Colon (tissue), 2 donors: ENCODE data around the gene RAB8B.
"Not testable (repeated sequence)": the region's sequence is repeated elsewhere in the genome, so short reads cannot be mapped to it uniquely, and the experiment has no call there.

Experiments
- FAIRE-seq: peaks from 2 replicates; lab custom pipeline; 2012; peaks lifted over from hg19 to GRCh38; lab: Jason Lieb, UNC
- donor health status: control.
- donor health status: control.

Gene RAB8B

DNA sequence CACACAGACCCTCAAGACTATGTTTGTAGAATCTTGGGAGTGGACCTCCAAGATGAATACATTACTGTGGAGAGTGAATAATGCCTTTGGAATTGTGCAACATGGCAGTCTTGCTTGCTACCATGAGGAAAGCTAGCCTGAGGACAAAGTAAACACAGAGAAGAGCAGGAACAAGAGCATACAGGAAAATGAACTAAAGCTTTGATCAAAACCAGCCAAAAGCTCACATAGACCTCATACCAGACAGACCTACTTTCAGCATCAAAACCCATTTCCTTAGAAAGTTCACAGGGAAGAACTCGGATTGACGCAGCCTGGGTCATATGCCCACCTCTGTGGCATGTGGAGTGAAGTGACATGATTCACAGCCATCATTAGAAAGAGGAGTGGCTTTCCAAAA is 3.3 kb upstream of the RAB8B start:
- no peak for FAIRE-seq

DNA sequence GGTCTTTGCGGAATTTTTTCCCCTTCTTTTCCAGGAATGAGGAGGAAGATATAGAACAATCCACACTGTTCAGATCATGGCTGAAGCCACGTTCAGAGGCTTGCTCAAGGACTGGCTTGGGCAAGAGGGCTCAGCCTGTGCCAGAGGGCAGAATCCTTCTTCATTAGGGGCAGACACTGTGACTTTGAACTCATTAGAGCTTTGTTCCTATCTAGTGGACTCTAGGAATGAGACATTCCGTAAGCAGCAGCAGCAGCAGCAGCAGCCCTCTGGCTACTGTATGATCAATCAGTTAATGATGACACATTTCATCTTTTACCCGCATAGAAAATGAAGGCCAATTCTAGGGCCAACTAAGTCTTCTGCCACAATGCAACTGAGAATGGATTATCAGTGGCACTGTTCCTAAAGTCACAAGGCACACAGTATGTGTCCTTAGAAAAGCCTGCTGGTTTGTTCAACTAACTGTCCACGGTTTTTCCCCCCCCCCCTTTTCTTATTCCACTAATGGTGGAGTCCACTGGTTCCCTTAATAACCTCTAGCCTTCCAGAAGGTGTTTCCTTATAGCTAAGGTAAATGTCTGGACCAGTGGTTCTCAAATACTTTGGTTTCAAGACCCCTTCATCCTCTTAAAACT is 1.7 kb upstream of the RAB8B start:
- FAIRE-seq, result no peak

DNA sequence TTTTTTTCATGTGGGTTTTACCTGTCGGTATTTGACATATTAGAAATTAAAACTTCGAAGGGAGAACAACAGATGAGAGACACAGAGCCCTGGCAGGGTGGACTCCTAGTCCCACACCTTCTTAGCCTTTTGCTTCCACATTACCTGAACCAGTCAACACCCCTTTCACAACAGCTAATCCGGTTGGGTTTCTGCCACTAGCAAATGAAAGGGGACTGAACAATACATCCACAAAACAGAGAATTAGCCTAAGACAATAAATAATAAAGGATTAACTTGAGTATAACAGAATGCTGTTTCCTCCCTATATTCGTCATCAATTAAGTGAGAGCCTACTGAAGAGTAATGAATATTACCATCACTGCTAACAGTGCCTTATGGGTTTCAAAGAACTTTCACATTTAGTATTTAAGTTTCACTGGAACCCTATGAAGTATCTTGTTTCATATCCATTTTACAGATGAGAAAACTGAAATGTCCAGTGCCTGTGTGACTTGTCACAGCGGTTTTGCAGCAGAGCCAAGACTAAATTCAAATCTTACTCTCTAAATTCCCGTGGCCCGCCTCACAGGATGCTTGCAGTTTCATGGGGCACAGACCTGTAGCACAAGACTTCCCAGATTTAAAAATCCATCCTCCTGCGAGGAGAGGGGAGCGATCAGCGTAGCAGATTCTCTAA is 1.0 kb upstream of the RAB8B start:
- no peak for FAIRE-seq

DNA sequence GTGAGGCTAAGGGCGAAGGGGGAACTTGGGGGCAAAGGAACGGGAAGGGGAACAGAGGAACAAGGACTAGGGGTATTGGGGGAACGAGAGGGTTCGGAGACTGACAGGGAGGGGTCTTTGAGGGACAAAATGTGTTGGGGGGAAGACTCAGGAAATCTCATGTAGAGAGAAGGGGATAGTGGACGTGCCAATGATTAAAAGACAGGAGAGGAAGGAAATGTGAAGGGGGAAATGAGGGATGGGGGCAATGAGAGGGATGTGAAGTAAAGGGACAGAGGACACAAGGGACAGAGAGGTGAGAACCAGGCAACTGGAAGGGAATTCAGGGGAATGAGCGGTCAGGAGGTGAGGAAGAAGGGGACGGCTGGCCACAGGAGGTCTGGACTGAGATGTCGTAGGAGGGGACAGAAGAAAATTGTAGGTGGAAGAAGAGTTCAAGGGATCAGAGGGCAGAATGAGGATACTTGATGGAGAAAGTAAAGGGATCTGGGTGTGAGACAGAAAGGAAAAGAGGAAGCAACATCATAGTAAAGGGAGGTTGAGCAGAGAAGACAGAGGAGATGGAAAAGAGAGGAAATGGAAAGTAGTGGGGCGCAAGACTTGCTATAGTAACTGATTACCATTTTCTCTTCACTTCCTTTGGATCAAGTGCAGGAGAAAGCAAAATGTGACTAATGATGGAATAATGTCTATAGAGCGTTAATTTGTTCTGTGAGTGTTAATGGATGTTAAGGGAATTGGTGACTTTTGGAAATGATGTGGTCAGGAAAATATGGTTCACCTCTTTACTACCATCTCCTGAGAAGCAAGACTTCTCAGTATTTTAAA is 749 bp downstream of the RAB8B start:
- FAIRE-seq, result no peak

DNA sequence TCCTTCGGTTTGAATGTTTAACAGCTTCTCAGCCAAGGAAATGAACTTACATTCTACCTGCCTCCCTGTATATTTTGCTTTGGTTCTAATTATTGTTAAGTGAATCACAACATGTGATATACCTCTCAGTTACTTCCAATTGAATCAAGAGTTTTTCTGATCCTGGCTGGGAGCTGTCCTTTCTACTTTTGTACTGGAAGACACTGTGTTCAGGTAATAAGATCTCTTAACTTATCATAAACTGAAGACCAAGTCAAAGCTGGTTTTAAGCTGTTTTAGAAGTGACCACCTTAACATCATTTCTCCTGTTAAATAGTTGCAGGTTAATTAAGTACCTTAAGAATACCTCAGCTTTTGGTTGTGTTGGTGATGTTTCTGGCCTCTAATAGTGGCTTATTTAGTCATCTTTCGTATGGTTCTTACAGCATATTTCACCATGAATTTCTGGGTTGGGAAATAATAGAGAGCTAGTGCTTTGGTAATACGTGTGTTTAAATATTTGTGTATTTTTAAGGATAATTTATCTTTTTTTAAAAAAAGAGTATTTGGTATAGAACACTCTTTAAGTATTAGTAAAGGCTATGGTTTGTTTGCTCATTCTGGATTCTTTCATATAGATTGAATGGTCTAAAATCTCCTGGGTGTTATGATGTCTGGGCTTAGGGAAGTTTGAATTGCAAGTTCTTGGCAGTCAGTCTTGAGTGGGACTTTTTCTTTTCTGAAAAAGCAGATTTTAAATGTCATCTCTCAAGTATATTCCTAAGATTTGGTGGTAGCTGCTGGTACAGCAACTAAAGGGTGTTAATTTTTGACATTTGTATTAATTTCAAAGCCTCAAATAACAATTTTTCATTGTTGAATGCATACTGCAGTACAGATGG is 1.6 kb downstream of the RAB8B start:
- no peak for FAIRE-seq

DNA sequence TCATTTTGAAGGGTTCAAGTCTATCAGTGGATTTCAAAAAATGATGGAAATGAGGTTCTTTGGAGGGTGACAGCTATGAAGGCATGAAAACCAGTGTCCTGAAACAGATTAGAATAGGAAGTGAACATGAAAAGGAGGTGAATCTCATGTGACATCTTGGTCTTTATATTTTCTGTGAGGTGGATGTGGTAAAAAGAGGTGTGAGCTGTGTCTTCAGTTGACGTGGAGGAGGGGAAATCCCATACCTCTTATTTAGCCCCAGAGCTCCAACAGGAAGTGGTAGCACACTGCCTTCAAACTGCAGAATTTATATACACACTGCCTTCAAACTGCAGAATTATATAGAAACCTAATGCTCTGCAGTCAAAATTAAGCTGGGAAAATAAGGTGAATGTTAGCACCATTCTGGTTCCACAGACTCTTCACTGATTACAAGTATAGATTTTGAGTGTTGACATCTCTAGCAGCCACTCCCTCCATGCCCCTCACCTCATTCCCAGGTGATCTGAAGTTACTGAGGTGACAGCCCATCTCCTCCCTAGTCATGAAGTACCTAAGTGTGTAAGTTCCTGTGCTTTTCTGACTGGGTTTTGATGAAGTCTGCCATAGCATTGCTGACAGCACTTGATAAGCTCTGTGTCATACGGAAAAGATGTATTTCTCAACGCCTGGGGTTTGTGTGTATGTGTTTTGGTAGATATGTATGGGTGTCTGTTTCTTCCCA is 2.7 kb downstream of the RAB8B start:
- FAIRE-seq, result no peak

DNA sequence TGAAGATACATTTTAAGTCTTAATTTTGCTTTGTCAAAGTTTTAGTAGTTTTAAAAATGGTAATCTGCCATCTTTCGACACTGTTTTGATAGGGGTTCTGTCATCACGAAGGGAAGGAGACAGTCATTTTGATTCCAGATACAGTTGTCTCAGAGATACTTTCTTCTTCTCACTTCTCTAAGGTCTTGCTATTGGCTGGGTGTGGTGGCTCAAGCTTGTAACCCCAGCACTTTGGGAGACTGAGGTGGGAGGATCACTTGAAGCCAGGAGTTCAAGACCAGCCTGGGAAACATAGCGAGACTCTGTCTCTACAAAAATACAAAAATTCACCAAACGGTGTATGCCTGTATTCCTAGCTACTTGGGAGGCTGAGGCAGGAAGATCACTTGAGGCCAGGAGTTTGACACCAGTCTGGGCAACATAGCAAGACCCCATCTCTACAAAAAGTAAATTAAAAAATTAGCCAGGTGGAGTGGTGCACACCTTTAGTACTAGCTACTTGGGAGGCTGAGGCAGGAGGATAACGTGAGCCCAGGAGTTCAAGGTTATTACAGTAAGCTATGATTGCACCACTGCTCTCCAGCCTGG is 3.3 kb downstream of the RAB8B start:
- FAIRE-seq, result no peak

- no peak for FAIRE-seq
Observed at GRCh38 chr15:63194302-63194701, 4.9 kb downstream of the RAB8B start.

DNA sequence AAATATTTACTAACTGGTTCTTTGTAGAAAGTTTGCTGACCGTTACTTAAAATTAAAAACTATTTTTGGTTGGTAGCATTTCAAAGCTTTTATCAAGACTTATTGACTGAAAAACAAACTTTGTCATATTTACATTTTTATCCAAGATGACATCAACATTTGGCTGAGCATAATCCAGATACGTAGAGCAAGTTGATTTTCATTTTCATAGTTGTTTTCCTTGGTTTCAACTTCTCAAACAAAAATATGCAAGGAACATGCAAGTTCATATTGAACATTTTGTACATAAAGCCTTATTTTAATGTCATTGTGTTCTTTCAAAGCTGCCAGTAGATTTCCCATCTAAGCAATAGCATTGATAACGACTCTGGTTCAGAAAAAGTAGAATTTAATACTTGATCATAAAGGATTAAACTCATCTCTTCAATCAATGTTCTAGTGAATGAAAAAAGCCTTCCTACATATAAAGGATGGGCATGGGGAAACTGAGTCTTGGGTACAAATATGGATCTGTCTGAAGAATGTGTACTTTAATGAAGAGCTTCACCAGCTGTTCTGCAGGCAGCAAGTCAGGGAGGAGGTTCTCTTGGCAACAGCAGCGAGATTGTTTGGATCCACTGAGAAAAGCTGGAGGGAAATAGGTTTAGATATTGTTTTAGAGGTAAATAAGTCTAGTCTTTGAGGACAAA is 5.6 kb downstream of the RAB8B start:
- FAIRE-seq, result no peak

- no peak for FAIRE-seq
Observed at GRCh38 chr15:63195569-63196015, 6.2 kb downstream of the RAB8B start.

- no peak for FAIRE-seq
Observed at GRCh38 chr15:63196842-63197241, 7.4 kb downstream of the RAB8B start.

- FAIRE-seq, result no peak
Observed at GRCh38 chr15:63197626-63198025, 8.2 kb downstream of the RAB8B start.

- no peak for FAIRE-seq
Observed at GRCh38 chr15:63198371-63199250, 9.2 kb downstream of the RAB8B start.

- FAIRE-seq, result no peak
Observed at GRCh38 chr15:63200464-63201249, 11.3 kb downstream of the RAB8B start.

GRCh38 chr15:63202861-63203260 is 13.5 kb downstream of the RAB8B start:
- FAIRE-seq, result no peak

DNA sequence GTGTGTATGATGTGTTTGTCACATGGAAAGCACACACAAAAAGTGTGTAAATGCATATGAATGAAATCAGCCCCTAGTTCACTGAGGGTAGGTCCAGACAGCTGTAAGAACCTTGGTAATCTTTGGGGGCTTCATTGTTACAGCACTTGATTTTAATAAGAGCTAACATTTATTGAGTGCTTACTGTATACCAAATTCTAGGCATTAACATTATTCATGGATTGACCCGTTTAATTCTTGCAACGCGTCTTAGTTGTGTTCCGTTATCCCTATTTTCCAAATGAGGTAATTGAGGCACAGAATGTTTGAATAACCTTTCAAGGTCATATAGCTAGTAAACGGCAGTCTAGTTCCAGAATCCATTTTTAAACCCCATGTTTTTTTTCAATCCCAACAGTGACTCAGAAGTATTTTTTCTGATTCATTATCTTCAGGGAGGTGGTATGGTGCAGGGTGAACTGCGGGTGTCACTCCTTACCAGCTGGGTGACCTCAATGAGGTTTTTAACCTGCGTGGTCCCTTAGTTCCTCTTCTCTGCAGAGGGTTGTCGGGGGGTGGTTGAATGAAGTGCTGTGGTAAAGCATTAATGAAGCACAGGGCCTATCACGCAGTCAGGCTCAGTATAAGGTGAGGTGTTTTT is 14.2 kb downstream of the RAB8B start:
- FAIRE-seq, result no peak

DNA sequence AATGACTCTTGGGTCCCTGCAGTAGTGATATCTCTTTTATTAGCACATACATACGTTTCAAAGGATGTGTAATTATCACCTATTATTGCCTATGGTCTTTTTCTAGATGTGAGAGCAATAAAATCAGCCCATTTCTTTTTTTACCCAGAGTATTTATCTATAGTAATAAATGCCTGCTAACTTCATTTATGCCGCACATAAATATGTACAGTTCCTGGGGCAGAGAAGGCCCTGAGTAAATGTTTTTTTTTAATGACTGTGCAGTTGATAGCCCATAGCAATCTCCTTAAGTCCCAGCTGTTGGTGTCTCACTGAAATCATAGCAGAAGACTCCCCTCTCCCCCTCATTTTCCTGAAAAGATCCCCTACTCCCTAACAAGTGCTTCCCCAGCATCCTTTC is 16.7 kb downstream of the RAB8B start:
- FAIRE-seq, result no peak

DNA sequence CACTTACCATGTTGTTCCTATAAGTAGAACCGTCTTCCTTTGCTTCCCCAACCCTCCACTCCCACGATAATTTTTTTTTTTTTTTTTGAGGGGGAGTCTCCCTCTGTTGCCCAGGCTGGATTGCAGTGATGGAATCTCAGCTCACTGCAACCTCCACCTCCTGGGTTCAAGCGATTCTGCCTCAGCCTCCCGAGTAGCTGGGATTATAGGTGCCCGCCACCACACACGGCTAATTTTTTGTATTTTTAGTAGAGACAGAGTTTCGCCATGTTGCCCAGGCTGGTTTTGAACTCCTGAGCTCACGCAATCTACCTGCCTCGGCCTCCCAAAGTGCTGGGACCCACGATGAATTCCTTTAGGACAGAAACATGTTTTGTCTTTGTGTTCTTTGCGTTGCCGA is 19.4 kb downstream of the RAB8B start:
- FAIRE-seq, result not testable (repeated sequence)
